ENCODE measurements around the gene ADAM22.

GRCh38 chr7:88090671-88091070, 156.6 kb downstream of the ADAM22 start:
- TF ChIP-seq USF1 (IDR thresholded peaks at IDR 0.05; ENCODE audit: borderline replicate concordance, low read depth) (no peak), RFX5 (IDR thresholded peaks at IDR 0.05; ENCODE audit: low read length) (no peak), CTCF (IDR thresholded peaks at IDR 0.05) (no peak), POLR2AphosphoS5 (IDR thresholded peaks at IDR 0.05; ENCODE audit: low read depth, low read length) (no peak), REST (IDR thresholded peaks at IDR 0.05; ENCODE audit: low read depth, low read length) (no peak), EZH2phosphoT487 (IDR thresholded peaks at IDR 0.05; ENCODE audit: borderline replicate concordance, low read depth) (no peak), FOXM1 (IDR thresholded peaks at IDR 0.05; ENCODE audit: low read depth) (no peak), MXI1 (IDR thresholded peaks at IDR 0.05; ENCODE audit: low read depth, low read length) (no peak), MAX (IDR thresholded peaks at IDR 0.05; ENCODE audit: low read depth) (no peak), JUND (IDR thresholded peaks at IDR 0.05) (no peak), CHD2 (IDR thresholded peaks at IDR 0.05; ENCODE audit: low read length, partially characterized antibody) (no peak)

All from SK-N-SH (cell line).